ENCODE data around the gene USP47.

USP47 gene

GRCh38 chr11:11963842-11964773 is 122.3 kb downstream of the USP47 start:
- no peak overlapping the region for H3K4me3 Mint-ChIP-seq
- no peak for DNase-seq
- H3K9me3 Mint-ChIP-seq = peaks cover 5% of the 10 kb centered on the region
- H3K27ac Mint-ChIP-seq = no peak overlapping the region
- H3K27me3 Mint-ChIP-seq (ENCODE audit: low read depth, poor library complexity) = no peaks in the 10 kb centered on the region
- peaks cover 19% of the 10 kb centered on the region for H3K4me1 Mint-ChIP-seq
- peaks cover 8% of the 10 kb centered on the region for H3K36me3 Mint-ChIP-seq (ENCODE audit: low read depth)
- no peak for TF ChIP-seq CTCF (IDR thresholded peaks at IDR 0.05)

- Mint-ChIP-seq H3K36me3 (ENCODE audit: low read depth) (peaks cover 8% of the 10 kb centered on the region), H3K4me3 (no peak overlapping the region), H3K4me1 (peaks cover 20% of the 10 kb centered on the region), H3K27ac (no peak overlapping the region), H3K27me3 (ENCODE audit: low read depth, poor library complexity) (no peaks in the 10 kb centered on the region), H3K9me3 (peaks cover 5% of the 10 kb centered on the region)
- TF ChIP-seq CTCF (IDR thresholded peaks at IDR 0.05) = no peak
- DNase-seq = no peak
Observed at GRCh38 chr11:11964774-11965150, 123.0 kb downstream of the USP47 start.

- DNase-seq = no peak
- no peak overlapping the region for H3K4me3 Mint-ChIP-seq
- H3K27me3 Mint-ChIP-seq (ENCODE audit: low read depth, poor library complexity) = no peaks in the 10 kb centered on the region
- no peak overlapping the region for H3K27ac Mint-ChIP-seq
- peaks cover 5% of the 10 kb centered on the region for H3K9me3 Mint-ChIP-seq
- no peak for TF ChIP-seq CTCF (IDR thresholded peaks at IDR 0.05)
- H3K36me3 Mint-ChIP-seq (ENCODE audit: low read depth) = peaks cover 8% of the 10 kb centered on the region
- H3K4me1 Mint-ChIP-seq = peaks cover 24% of the 10 kb centered on the region
Observed at GRCh38 chr11:11965192-11965591, 123.4 kb downstream of the USP47 start.

GRCh38 chr11:11965656-11966353 is 124.0 kb downstream of the USP47 start:
- no peak overlapping the region for H3K4me3 Mint-ChIP-seq
- no peak for TF ChIP-seq CTCF (IDR thresholded peaks at IDR 0.05)
- H3K36me3 Mint-ChIP-seq (ENCODE audit: low read depth) = peaks cover 8% of the 10 kb centered on the region
- no peaks in the 10 kb centered on the region for H3K27me3 Mint-ChIP-seq (ENCODE audit: low read depth, poor library complexity)
- H3K9me3 Mint-ChIP-seq = peaks cover 5% of the 10 kb centered on the region
- DNase-seq = no peak
- H3K27ac Mint-ChIP-seq = peak overlapping the region; percentile 33
- peaks cover 29% of the 10 kb centered on the region for H3K4me1 Mint-ChIP-seq

GRCh38 chr11:11966354-11966741 is 124.6 kb downstream of the USP47 start:
- Mint-ChIP-seq H3K36me3 (ENCODE audit: low read depth) (peaks cover 8% of the 10 kb centered on the region), H3K4me1 (peaks cover 31% of the 10 kb centered on the region), H3K9me3 (peaks cover 5% of the 10 kb centered on the region), H3K27ac (no peak overlapping the region), H3K4me3 (no peak overlapping the region), H3K27me3 (ENCODE audit: low read depth, poor library complexity) (no peaks in the 10 kb centered on the region)
- TF ChIP-seq CTCF (IDR thresholded peaks at IDR 0.05) = no peak
- no peak for DNase-seq
